ENCODE measurements around the gene MRTFA. TPM values are rescaled to one million over a fixed set of nuclear protein-coding genes. Genes with fewer than 3 reads are reported as not detected.

MRTFA gene
- total and polyA plus RNA-seq, 4 donors: 7.5 to 22.0 (median 9.6) TPM

DNA sequence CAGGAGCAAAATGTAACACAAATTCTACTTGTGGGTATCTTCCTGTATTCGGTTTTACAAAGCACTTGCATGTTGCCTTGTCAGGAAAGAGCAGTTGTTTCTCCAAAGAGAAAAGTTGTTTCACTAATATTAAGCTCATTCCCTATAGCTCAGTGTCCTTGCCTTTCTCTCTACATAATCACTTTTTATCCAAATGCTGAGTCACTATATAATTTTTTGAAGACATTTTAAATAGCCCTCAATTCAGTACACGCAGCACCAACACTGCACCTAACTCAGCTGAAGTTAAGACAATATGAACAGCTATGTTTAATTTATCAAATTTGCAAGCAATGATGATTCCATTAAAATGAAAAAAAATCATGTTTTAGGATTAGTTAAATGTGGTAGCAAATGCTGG is 14.5 kb upstream of the MRTFA start:
- Histone ChIP-seq H3K36me3 (ENCODE audit: control insufficient read depth in 4 of 4, insufficient read depth in 3 of 4, low read depth in 1 of 4, low read length in 3 of 4) (no peaks in the 10 kb centered on the region), H3K9ac (ENCODE audit: low read depth in 1 of 2, low read length in 2 of 2) (peak overlapping the region in 1 of 2 donors; percentile 74), H3K27me3 (ENCODE audit: control insufficient read depth in 4 of 4, insufficient read depth in 4 of 4, low read length in 3 of 4) (no peaks in the 10 kb centered on the region), H3K4me3 (ENCODE audit: low read depth in 1 of 3, low read length in 3 of 3) (no peak overlapping the region), H3K27ac (ENCODE audit: low read depth in 1 of 2, low read length in 2 of 2) (peak overlapping the region; percentile 96 to 98), H3K4me1 (ENCODE audit: control insufficient read depth in 4 of 4, insufficient read depth in 4 of 4, low read length in 3 of 4) (peaks cover 2 to 16% (median 6%) of the 10 kb centered on the region in 4 donors), H3K9me3 (ENCODE audit: control insufficient read depth in 4 of 4, low read length in 3 of 4) (no peaks in the 10 kb centered on the region)
- TF ChIP-seq EGR1 (IDR thresholded peaks at IDR 0.05; ENCODE audit: low read depth in 2 of 2) (no peak), RXRA (IDR thresholded peaks at IDR 0.05) (no peak), RAD21 (IDR thresholded peaks at IDR 0.05) (no peak), FOXA2 (IDR thresholded peaks at IDR 0.05) (no peak)
- TF ChIP-seq, protein P1, sequence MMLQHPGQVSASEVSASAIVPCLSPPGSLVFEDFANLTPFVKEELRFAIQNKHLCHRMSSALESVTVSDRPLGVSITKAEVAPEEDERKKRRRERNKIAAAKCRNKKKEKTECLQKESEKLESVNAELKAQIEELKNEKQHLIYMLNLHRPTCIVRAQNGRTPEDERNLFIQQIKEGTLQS (IDR thresholded peaks at IDR 0.05): no peak
- no peak for DNase-seq (ENCODE audit: low spot score)
- 80% methylated on average over 2 of the region's 2 CpGs for WGBS

DNA sequence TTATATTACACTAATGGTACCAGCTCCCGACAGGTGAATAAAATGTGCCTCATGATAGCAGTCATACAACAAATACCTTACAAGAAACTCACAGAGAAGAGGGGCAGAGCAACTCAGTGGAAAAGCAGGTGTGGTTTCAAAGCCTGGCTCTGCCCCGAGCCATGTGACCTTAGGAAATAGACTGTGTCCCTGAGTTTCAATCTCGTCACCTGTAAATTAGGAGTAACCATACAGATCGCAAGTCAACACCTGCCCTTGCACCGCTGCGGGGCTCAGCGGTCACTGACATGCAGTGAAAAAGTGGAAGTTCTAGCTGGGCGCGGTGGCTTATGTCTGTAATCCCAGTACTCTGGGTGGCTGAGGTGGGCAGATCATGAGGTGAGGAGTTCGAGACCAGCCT is 11.9 kb upstream of the MRTFA start:
- H3K27ac ChIP-seq (ENCODE audit: low read depth in 1 of 2, low read length in 2 of 2): no peak overlapping the region
- 90% methylated on average over 10 of the region's 10 CpGs for WGBS

More for the DNA sequence above, 11.9 kb upstream of the MRTFA start:
- Histone ChIP-seq H3K27me3 (ENCODE audit: control insufficient read depth in 4 of 4, insufficient read depth in 4 of 4, low read length in 3 of 4) (no peaks in the 10 kb centered on the region), H3K9ac (ENCODE audit: low read depth in 1 of 2, low read length in 2 of 2) (no peak overlapping the region), H3K4me3 (ENCODE audit: low read depth in 1 of 3, low read length in 3 of 3) (no peak overlapping the region), H3K9me3 (ENCODE audit: control insufficient read depth in 4 of 4, low read length in 3 of 4) (no peaks in the 10 kb centered on the region), H3K4me1 (ENCODE audit: control insufficient read depth in 4 of 4, insufficient read depth in 4 of 4, low read length in 3 of 4) (peaks cover 0 to 5% (median 2%) of the 10 kb centered on the region in 4 donors), H3K36me3 (ENCODE audit: control insufficient read depth in 4 of 4, insufficient read depth in 3 of 4, low read depth in 1 of 4, low read length in 3 of 4) (no peaks in the 10 kb centered on the region)
- TF ChIP-seq FOXA2 (IDR thresholded peaks at IDR 0.05): no peak
- TF ChIP-seq EGR1 (IDR thresholded peaks at IDR 0.05; ENCODE audit: low read depth in 2 of 2): no peak
- no peak for TF ChIP-seq FOXA1 (IDR thresholded peaks at IDR 0.05)
- TF ChIP-seq GABPA (IDR thresholded peaks at IDR 0.05 in 1 of 2, conservative IDR thresholded peaks at IDR 0.05 in 1 of 2): no peak
- no peak for TF ChIP-seq RAD21 (IDR thresholded peaks at IDR 0.05)
- no peak for TF ChIP-seq SP1 (IDR thresholded peaks at IDR 0.05)
- no peak for TF ChIP-seq HNF4G (IDR thresholded peaks at IDR 0.05)
- TF ChIP-seq YY1 (IDR thresholded peaks at IDR 0.05): no peak
- TF ChIP-seq, protein P2, sequence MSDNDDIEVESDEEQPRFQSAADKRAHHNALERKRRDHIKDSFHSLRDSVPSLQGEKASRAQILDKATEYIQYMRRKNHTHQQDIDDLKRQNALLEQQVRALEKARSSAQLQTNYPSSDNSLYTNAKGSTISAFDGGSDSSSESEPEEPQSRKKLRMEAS (IDR thresholded peaks at IDR 0.05): no peak
- TF ChIP-seq, protein P3, sequence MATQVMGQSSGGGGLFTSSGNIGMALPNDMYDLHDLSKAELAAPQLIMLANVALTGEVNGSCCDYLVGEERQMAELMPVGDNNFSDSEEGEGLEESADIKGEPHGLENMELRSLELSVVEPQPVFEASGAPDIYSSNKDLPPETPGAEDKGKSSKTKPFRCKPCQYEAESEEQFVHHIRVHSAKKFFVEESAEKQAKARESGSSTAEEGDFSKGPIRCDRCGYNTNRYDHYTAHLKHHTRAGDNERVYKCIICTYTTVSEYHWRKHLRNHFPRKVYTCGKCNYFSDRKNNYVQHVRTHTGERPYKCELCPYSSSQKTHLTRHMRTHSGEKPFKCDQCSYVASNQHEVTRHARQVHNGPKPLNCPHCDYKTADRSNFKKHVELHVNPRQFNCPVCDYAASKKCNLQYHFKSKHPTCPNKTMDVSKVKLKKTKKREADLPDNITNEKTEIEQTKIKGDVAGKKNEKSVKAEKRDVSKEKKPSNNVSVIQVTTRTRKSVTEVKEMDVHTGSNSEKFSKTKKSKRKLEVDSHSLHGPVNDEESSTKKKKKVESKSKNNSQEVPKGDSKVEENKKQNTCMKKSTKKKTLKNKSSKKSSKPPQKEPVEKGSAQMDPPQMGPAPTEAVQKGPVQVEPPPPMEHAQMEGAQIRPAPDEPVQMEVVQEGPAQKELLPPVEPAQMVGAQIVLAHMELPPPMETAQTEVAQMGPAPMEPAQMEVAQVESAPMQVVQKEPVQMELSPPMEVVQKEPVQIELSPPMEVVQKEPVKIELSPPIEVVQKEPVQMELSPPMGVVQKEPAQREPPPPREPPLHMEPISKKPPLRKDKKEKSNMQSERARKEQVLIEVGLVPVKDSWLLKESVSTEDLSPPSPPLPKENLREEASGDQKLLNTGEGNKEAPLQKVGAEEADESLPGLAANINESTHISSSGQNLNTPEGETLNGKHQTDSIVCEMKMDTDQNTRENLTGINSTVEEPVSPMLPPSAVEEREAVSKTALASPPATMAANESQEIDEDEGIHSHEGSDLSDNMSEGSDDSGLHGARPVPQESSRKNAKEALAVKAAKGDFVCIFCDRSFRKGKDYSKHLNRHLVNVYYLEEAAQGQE (IDR thresholded peaks at IDR 0.05): no peak
- TF ChIP-seq, protein P4, sequence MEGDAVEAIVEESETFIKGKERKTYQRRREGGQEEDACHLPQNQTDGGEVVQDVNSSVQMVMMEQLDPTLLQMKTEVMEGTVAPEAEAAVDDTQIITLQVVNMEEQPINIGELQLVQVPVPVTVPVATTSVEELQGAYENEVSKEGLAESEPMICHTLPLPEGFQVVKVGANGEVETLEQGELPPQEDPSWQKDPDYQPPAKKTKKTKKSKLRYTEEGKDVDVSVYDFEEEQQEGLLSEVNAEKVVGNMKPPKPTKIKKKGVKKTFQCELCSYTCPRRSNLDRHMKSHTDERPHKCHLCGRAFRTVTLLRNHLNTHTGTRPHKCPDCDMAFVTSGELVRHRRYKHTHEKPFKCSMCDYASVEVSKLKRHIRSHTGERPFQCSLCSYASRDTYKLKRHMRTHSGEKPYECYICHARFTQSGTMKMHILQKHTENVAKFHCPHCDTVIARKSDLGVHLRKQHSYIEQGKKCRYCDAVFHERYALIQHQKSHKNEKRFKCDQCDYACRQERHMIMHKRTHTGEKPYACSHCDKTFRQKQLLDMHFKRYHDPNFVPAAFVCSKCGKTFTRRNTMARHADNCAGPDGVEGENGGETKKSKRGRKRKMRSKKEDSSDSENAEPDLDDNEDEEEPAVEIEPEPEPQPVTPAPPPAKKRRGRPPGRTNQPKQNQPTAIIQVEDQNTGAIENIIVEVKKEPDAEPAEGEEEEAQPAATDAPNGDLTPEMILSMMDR (IDR thresholded peaks at IDR 0.05; ENCODE audit: low read depth, low read length, missing input control): no peak
- no peak for TF ChIP-seq NR2F2 (IDR thresholded peaks at IDR 0.05)
- TF ChIP-seq, protein P1 (IDR thresholded peaks at IDR 0.05): no peak
- TF ChIP-seq RXRA (IDR thresholded peaks at IDR 0.05): no peak
- TF ChIP-seq JUND (IDR thresholded peaks at IDR 0.05): no peak
- TF ChIP-seq TAF1 (conservative IDR thresholded peaks at IDR 0.05): no peak
- no peak for TF ChIP-seq HNF4A (conservative IDR thresholded peaks at IDR 0.05)
- TF ChIP-seq, protein P5, sequence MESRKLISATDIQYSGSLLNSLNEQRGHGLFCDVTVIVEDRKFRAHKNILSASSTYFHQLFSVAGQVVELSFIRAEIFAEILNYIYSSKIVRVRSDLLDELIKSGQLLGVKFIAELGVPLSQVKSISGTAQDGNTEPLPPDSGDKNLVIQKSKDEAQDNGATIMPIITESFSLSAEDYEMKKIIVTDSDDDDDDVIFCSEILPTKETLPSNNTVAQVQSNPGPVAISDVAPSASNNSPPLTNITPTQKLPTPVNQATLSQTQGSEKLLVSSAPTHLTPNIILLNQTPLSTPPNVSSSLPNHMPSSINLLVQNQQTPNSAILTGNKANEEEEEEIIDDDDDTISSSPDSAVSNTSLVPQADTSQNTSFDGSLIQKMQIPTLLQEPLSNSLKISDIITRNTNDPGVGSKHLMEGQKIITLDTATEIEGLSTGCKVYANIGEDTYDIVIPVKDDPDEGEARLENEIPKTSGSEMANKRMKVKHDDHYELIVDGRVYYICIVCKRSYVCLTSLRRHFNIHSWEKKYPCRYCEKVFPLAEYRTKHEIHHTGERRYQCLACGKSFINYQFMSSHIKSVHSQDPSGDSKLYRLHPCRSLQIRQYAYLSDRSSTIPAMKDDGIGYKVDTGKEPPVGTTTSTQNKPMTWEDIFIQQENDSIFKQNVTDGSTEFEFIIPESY (IDR thresholded peaks at IDR 0.05): no peak
- no peak for DNase-seq (ENCODE audit: low spot score)
